Stimulated activated CD4-positive, alpha-beta T cell treated with anti-CD3 and anti-CD28 coated beads, Interleukin-1b, Interleukin-23, amount 100 ng/mL, for 24 hours (primary cell): ENCODE data around the gene THADA.
"Not testable (repeated sequence)": the region's sequence is repeated elsewhere in the genome, so short reads cannot be mapped to it uniquely, and the experiment has no call there.

Source experiments
- DNase-seq, 4 experiments: peaks; one replicate each; pipeline ENCODE4 v3.0.0-alpha.2; 2020; ENCODE audit warnings: low read depth in 4 of 4, low spot score in 1 of 4

Gene THADA

GRCh38 chr2:43448011-43448821 is 147.6 kb downstream of the THADA start:
- DNase-seq = no peak

DNA sequence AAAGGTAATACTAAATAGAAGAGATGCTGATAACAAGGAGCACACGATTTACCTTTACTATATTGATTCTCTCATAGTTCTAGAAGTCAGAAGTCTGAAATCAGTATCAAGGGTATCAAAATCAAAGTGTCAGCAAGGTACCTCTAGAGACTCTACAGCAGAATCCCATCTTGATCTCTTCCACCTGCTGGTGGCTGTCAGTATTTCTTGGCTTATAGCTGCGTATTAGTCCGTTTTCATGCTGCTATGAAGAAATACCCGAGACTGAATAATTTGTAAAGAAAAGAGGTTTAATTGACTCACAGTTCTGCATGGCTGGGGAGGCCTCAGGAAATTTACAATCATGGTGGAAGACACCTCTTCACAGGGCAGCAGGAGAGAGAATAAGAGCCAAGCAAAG is 149.1 kb downstream of the THADA start:
- not testable (repeated sequence) for DNase-seq

- DNase-seq = no peak
Observed at GRCh38 chr2:43445781-43446180, 150.1 kb downstream of the THADA start.

DNA sequence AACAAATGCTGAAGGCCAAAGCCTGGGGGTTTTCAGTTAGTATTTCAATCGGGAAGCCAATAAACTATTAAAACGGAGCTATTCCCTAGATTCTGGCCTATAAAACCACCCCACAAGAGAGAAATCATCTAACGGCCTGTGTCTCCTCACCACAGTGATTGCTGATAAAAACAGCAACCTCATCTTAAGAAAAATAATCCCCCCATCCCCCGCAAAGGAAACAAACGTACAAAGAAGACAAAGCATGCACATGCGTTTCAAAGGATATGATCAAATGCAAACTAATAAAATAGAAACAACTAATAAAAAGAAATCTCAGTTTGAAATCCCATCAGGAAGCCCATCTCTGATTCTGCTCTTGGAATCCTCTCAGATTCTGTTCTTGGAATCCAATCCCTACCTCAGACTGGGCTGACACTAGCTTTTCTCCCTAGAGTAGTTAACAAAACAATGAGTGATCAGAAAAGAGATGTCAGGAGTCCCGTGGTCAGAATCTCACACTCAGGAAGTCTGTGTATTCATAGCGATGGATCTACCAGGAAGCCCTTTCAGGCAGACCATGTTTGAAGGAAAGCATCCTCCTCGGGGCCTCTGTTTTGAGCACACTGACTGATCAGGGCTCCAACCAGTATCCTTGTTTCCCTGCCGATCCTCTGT is 150.7 kb downstream of the THADA start:
- no peak for DNase-seq

- no peak for DNase-seq
Observed at GRCh38 chr2:43443282-43443681, 152.6 kb downstream of the THADA start.

- no peak for DNase-seq
Observed at GRCh38 chr2:43441195-43441594, 154.6 kb downstream of the THADA start.

- DNase-seq = no peak
Observed at GRCh38 chr2:43438858-43439655, 156.8 kb downstream of the THADA start.

DNA sequence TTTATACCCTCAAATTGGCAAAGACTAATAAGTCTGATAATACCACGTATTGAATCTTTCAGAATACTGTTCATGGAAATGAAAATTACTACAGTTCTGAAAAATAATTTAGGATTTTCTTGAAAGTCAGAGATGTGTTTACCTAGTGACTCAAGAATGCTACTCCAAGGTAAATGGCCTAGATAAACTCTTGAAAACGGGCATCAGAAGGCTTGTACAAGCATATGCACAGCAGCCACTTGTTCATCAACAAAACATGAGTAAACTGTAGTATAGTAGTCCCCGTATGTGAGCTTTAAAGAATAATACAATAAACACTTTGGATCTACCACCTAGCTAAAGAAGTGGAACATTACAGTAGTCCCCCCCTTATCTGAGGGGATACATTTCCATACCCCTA is 157.5 kb downstream of the THADA start:
- no peak for DNase-seq

DNA sequence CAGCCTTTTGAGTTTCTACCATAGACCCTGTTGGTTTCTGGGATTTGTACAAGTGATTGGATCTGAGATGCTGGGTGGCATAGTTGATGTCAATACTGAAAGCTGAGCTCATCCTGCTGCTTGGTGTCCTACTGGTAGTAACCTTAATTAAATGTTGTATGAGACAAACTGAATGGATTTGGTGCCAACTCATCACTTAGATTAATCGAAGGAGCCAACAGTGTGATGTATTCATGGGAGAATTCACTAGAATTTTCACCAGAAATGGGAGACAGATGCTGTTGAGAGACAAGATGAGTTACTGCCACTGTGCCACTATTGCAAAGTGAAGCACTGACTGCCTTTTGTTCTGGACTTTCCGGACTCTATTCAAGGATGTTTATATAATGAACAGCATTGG is 158.5 kb downstream of the THADA start:
- no peak for DNase-seq

DNA sequence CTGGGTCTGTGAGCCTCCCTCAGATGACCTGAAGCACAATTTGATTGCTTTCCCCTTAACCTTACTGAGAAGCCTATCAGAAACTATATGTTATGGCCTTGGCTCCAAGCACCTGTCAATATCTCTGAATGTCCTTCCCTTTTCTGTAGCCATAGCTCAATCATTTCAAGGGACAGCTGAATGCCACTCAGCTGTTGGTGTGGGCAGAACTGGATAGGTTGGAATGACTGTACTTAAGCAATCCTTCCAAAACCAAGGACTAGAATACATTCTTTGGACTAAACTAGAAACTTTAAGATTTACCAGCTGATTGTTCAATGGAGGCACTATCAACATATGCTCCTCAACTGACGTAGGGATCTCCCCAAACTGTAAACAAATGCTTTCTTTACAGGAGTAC is 159.4 kb downstream of the THADA start:
- no peak for DNase-seq

GRCh38 chr2:43435746-43436145 is 160.1 kb downstream of the THADA start:
- no peak for DNase-seq

DNA sequence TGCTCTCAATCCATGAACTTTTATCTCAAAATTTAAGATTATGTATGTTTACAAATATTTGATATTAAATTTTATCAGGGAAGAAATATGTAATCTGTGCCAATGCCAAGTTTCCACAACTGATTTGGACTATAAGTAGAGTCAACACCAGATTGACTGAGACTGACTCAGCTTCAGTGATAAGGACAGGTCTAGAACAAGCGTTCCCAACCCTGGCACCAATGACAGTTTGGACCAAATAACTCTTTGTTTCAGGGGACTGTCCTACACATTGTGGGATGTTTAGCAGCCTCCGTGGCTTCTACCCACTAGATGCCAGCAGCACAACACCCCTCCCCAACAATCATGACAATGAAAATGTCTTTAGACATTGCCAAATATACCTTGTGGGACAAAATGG is 165.3 kb downstream of the THADA start:
- no peak for DNase-seq

GRCh38 chr2:43429369-43429768 is 166.5 kb downstream of the THADA start:
- DNase-seq = no peak

GRCh38 chr2:43427032-43427424 is 168.8 kb downstream of the THADA start:
- no peak for DNase-seq

- DNase-seq = peak in 3 of 4 experiments; percentile 6 to 34 (median 32)
Observed at GRCh38 chr2:43426305-43427031, 169.4 kb downstream of the THADA start.

DNA sequence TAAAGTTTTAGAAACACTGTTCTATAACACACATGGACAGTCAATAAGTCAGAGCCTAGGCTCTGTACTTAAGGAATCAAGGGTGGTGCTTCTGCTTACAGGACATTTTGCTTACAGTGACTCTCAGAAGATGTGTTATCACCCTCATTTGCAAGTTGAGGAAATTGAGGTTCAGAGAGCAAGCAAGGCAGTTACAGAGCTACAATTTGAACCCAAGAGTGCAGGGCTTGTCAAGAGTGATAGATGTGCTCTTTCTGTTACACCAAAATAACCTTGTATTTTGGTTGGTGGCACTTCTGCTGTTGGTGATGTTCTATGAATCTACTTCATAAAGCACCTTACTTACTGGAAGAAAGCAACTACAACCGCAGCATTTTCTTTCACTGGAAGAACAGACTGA is 170.2 kb downstream of the THADA start:
- no peak for DNase-seq

DNA sequence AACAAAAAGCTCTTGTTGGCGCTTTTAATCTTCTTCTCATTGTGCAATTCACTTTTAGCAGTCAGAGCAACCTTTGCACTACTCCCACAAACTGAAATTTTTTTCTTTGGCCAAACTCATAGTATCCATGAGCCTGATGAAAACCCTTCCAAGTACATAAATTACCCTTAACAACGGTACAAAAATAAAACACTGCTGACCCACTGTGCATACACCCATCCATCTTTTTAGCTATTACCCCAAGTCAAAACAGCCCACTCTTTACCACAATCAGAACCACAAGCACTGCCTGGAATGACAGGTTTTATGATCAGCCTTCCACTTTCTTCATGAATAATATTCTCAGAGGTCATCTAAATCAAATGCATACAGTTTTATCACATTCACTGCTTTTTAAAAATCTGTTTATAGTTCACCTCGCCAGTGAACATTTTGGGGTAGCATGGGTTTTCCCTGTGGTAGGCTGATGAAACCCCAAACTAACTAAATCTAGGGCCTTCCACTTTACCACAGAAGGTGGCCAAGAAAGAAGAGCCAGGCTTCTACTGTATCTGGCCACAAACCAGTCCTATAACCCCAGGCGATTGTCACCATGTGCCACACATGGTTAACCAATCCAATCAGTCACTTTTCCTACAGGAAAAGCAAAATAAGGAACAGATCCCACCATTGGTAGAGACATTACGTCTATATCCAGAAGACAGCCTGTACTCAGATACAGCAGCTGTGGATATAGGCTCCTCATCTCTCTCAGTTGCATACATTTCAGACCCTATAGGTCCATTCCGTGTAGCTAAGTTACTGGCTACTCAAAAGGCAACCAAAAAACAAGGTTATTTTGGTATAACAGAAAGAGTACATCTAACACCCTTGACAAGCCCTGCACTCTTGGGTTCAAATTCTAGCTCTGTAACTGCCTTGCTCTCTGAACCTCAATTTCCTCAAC is 171.3 kb downstream of the THADA start:
- DNase-seq = no peak

DNA sequence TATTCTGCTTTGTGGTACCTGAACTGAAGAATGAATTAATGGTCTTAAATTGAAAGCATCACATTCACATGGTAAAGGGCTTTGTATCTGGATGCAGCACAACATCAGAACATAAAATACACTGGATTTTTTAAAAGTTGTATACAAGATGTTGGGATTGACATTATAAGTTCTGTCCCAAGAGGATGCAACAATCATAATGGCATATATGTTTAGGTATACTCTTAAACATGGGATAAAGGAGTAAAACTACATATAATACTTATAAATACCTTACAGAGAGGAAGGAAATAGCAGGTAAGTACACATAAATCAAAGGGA is 171.9 kb downstream of the THADA start:
- no peak for DNase-seq

GRCh38 chr2:43421194-43421593 is 174.6 kb downstream of the THADA start:
- no peak for DNase-seq

DNA sequence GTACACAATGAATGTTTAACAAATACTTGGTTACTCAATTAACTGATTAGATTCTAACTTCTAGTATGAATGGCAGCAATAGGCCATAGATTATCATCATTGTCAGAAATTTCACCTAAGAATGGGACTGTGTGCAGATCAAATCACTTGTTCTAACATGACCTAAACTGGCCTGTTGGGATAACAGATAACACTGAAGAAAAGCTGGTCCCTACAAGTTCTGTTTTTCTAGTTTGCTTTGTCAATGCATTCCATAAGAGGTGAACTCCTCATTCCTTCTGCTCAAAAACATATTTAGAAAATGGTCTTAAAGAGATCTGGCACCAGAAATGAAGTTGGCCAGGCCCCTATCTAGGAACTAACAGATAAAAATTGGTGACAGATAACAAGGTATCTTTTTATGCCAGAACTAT is 175.4 kb downstream of the THADA start:
- no peak for DNase-seq
